Nephron (organoid): ENCODE results near the gene ESPN.

Source experiments
- H3K27ac Mint-ChIP-seq, 3 experiments: 2 replicates each; pipeline ENCODE4 v1.8.0; 2020; ENCODE audit warnings: mixed read lengths in 3 of 3, mild to moderate bottlenecking in 2 of 3, moderate library complexity in 1 of 3
- H3K27me3 Mint-ChIP-seq: 2 replicates; pipeline ENCODE4 v1.8.0; 2021; ENCODE audit warnings: low read depth, mild to moderate bottlenecking, moderate library complexity, mixed read lengths
- H3K36me3 Mint-ChIP-seq: 2 replicates; pipeline ENCODE4 v1.8.0; 2020; ENCODE audit warnings: low read depth, mixed read lengths
- H3K4me1 Mint-ChIP-seq: 2 replicates; pipeline ENCODE4 v1.8.0; 2020; ENCODE audit warnings: mixed read lengths
- H3K4me3 Mint-ChIP-seq, 3 experiments: 2 replicates each; pipeline ENCODE4 v1.8.0; 2020; ENCODE audit warnings: mild to moderate bottlenecking in 3 of 3, mixed read lengths in 3 of 3, moderate library complexity in 2 of 3
- H3K9me3 Mint-ChIP-seq: 2 replicates; pipeline ENCODE4 v1.8.0; 2020; ENCODE audit warnings: mixed read lengths
- CTCF ChIP-seq, 3 experiments: fragments of 200-600 bp; sonication (generic); IDR thresholded peaks; one replicate each; pipeline ENCODE4 v1.5.0; 2021; ENCODE audit warnings: antibody characterized with exemption in 3 of 3; ENCODE audit not compliant: unreplicated experiment in 3 of 3

The ESPN gene

GRCh38 chr1:6474815-6475282 lies 50.3 kb downstream of the ESPN start:
- H3K9me3 Mint-ChIP-seq: no peaks in the 10 kb centered on the region
- peaks cover 7% of the 10 kb centered on the region for H3K36me3 Mint-ChIP-seq
- H3K4me1 Mint-ChIP-seq: peaks cover 8% of the 10 kb centered on the region
- no peak for TF ChIP-seq CTCF (IDR thresholded peaks at IDR 0.05; ENCODE audit: unreplicated experiment in 3 of 3)
- no peak overlapping the region for H3K4me3 Mint-ChIP-seq
- H3K27me3 Mint-ChIP-seq: no peaks in the 10 kb centered on the region
- peak overlapping the region in 1 of 3 experiments; percentile 40 for H3K27ac Mint-ChIP-seq

GRCh38 chr1:6475381-6476133 lies 51.0 kb downstream of the ESPN start:
- Mint-ChIP-seq H3K4me1 (peaks cover 8% of the 10 kb centered on the region), H3K27ac (no peak overlapping the region), H3K36me3 (peaks cover 7% of the 10 kb centered on the region)

GRCh38 chr1:6476483-6476882 lies 51.9 kb downstream of the ESPN start:
- TF ChIP-seq CTCF (IDR thresholded peaks at IDR 0.05; ENCODE audit: unreplicated experiment in 3 of 3): no peak
- H3K9me3 Mint-ChIP-seq: no peaks in the 10 kb centered on the region
- peaks cover 7% of the 10 kb centered on the region for H3K36me3 Mint-ChIP-seq
- H3K4me1 Mint-ChIP-seq: peaks cover 8% of the 10 kb centered on the region
- no peak overlapping the region for H3K4me3 Mint-ChIP-seq
- H3K27me3 Mint-ChIP-seq: no peaks in the 10 kb centered on the region
- peak overlapping the region in 1 of 3 experiments; percentile 87 for H3K27ac Mint-ChIP-seq

More at GRCh38 chr1:6475381-6476133, 51.0 kb downstream of the ESPN start:
- H3K4me3 Mint-ChIP-seq: no peak overlapping the region
- H3K9me3 Mint-ChIP-seq: no peaks in the 10 kb centered on the region
- H3K27me3 Mint-ChIP-seq: no peaks in the 10 kb centered on the region
- peak; percentile 91 to 94 (median 93) for TF ChIP-seq CTCF (IDR thresholded peaks at IDR 0.05; ENCODE audit: unreplicated experiment in 3 of 3)

- Mint-ChIP-seq H3K4me1 (peaks cover 8% of the 10 kb centered on the region), H3K36me3 (peaks cover 7% of the 10 kb centered on the region), H3K27me3 (no peaks in the 10 kb centered on the region), H3K27ac (peak overlapping the region in 2 of 3 experiments; percentile 28 to 87), H3K9me3 (no peaks in the 10 kb centered on the region), H3K4me3 (no peak overlapping the region)
- TF ChIP-seq CTCF (IDR thresholded peaks at IDR 0.05; ENCODE audit: unreplicated experiment in 3 of 3): no peak
Observed at GRCh38 chr1:6477039-6477820, 52.7 kb downstream of the ESPN start.

- Mint-ChIP-seq H3K27me3 (peaks cover 6% of the 10 kb centered on the region), H3K9me3 (no peaks in the 10 kb centered on the region), H3K27ac (peak overlapping the region in 1 of 3 experiments; percentile 24), H3K4me3 (peak overlapping the region in 1 of 3 experiments; percentile 17), H3K4me1 (peaks cover 12% of the 10 kb centered on the region), H3K36me3 (no peaks in the 10 kb centered on the region)
- TF ChIP-seq CTCF (IDR thresholded peaks at IDR 0.05; ENCODE audit: unreplicated experiment in 3 of 3): no peak
Observed at GRCh38 chr1:6481820-6482219, 57.2 kb downstream of the ESPN start.
